Mesenteric fat pad (tissue), 1 donor: ENCODE measurements around the gene MR1. TPM values are rescaled to one million over a fixed set of nuclear protein-coding genes. Genes with fewer than 3 reads are reported as not detected.
"Not testable (repeated sequence)": the region's sequence is repeated elsewhere in the genome, so short reads cannot be mapped to it uniquely, and the experiment has no call there.

Experiments
- DNase-seq: peaks from one replicate; pipeline ENCODE4 v3.0.0-alpha.2; 2020; ENCODE audit warnings: low spot score
- total RNA-seq: library from RNA; stranded (reverse); fragmentation: NEBNext Ultra II Directional; extraction: Animal tissue kit (Norgen Biotek cat#: 25700); gene quantifications from one replicate; pipeline ENCODE4 v1.2.1, GENCODE V29; 2021
- donor health status: DM: yes; HTN: yes; CAD: no.

MR1 gene
- total RNA-seq, 1 donor from 2014 or later, result 14.2 TPM

DNA sequence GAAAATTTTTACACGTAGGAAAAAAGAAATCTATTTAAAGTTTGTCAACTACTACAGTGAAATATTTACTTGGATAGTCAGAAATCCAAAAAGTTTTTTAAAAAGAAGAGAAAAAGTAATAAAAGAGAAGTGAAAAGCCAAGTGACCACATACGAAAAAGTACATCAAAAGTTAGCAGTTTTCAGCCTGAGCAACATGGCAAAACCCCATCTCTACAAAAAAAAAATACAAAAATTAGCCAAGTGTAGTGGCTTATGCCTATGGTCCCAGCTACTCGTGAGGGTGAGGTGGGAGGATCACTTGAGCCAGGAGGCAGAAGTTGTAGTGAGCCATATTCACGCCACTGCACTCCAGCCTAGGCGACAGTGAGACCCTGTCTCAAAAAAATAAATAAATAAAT is 5.2 kb upstream of the MR1 start:
- DNase-seq, result no peak

DNA sequence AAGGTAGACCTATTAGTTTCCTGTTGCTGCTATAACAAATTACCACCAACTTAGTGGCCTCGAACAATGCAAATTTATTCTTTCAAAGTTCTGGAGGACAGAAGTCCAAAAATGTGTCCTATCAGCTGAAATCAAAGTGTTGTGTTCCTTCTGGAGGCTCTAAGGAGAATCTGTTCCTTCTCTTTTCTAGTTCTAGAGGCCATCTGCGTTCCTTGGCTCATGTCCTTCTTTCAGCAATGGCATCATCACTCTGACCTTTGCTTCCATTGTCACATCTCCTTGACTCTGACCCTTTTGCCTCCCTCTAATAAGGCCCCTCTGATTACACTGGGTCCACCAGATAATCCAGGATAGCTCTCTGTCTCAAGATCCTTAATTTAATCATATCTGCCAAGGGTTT is 1.2 kb upstream of the MR1 start:
- no peak for DNase-seq

DNA sequence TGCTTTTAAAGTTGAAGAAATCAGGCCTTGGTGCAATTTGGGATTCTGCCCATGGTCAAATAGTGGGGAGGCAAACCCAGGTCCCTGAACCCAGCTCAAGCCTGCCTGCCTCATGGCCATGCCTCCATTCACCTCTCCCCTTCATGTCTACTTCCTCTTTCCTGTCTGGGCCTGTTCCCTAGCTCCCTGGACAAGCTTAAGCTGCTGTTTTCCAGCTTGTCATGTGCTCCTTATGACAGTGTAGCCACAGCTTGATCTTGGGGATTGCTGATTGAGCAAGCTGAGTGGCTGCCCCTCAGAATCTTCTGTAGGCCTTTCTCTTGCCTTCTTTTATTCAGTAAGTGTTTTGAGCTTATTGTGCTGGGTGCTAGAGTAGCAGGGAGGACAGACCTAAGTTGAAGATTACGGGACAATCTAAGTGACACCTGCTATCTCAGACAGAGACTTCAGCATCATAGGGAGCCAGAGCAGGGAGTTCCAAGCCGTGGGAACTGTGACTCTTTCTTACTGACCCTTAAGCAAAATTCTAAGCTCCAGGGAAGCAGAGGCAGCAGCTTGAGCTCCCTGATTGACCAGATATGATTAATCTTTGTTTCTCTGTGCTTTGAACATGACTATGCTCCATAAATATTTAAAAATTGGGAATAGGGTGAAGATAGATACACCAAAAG is 520 bp upstream of the MR1 start:
- DNase-seq, result no peak

DNA sequence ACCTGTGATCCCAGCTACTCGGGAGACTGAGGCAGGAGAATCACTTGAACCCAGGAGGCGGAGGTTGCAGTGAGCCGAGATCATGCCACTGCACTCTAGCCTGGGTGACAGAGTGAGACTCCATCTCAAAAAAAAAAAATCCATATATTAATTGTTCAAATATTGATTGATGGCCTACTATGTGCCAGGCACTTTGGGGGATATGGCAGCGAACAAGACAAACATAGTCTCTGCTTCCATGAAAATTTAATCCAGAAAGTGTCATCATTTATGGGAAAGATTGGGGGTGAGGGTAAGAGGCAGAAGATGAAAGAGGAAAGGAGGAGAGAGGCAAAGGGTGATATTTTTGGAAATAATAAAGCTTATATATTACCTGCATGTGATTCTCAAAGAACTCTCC is 1.4 kb downstream of the MR1 start:
- DNase-seq, result not testable (repeated sequence)

DNA sequence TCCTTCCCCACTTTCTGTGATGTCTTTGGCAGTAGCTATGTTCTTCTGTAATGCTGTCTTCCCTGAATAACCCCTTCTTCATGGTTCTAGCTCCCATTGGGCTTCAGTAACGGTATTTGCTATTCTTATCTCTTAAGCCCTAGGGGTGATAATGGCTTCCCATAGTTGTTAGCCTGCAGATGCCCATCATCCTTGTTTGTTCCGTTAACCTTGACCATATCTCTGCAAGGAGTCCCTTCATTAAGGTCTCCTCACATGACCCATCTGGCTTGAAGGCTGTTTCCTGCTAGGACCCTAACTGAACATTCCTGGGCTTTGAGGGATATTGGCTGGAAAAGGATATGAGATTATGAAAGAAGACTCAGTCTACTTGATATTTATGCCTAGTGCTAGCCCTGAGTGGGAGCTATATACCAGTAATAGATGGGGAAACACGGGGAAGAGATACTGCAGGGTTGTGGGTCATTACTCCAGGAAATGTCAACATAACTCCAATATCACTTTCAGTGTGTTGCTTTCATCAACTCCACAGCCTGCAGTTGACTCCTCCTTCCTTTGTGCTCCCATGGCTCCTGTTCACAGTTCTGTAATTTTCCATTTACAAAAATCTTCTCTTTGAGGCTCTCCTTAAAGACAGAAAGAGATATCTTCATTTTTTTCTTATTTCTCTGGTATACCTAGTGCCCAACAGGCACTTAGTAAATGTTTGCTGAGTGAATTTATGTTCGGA is 2.5 kb downstream of the MR1 start:
- DNase-seq, result no peak

DNA sequence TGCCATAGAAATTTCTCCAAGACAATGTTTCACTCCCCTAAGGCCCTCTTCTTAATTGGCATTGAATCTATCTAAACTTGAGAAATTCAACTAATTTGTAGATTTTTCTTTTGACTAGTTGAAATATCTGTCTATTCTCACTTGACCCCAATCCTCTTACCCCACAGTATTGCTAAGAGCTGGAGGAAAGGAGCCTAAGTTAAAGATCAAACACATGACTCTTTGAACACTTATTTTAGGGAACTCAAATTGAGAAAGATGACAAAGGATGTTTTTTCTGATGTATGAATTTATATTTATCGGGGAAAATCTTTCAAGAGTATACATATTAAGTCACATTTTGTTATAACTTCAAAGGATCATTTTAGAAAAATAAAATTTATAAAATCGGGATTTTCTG is 3.6 kb downstream of the MR1 start:
- no peak for DNase-seq

DNA sequence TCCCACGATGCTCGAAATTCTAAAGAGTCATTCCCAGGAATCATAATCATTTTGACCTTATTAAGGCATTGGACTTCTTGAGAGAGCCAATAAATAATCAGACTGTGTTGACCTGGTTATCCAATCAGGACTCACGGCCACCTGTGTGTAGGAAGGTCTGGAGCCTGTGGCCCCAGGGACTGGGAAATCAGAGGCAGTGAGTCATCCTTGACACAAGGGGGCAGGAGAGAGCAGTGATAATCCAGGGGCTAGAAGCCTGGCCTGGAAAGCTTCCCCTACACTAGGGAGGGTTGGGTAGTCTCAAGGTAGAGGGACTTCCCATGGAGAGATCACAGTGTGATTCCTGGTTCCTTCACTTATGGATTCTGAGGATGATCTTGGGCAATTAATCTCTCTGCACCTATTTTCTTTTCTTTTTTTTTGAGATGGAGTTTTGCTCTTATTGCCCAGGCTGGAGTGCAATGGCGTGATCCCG is 4.7 kb downstream of the MR1 start:
- no peak for DNase-seq

DNA sequence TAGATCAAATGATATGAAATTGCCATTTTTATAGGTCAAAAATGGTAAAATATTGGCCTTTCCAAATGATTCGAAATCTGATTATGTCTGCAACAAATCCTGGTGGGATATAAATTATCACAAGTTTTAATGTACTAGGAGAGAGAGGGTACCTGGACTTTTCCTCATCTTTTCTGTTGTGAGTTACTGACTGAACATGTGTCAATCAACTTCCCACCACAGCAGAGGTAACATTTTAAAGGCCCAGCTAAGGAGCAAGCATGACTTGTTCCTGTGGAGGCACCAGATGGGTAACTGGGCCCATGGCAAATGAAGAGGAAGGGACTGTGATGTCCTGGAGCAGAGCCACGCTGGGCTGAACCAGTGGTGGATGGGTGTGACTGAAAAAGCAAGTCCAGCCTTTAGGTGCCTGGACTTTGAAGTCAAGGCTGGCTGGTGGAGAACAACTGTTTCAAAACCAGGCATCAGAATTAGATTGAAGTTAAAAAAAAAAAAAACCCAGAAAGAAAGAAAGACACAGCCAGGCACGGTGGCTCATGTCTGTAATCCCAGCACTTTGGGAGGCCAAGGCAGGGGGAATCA is 6.6 kb downstream of the MR1 start:
- DNase-seq, result no peak

DNA sequence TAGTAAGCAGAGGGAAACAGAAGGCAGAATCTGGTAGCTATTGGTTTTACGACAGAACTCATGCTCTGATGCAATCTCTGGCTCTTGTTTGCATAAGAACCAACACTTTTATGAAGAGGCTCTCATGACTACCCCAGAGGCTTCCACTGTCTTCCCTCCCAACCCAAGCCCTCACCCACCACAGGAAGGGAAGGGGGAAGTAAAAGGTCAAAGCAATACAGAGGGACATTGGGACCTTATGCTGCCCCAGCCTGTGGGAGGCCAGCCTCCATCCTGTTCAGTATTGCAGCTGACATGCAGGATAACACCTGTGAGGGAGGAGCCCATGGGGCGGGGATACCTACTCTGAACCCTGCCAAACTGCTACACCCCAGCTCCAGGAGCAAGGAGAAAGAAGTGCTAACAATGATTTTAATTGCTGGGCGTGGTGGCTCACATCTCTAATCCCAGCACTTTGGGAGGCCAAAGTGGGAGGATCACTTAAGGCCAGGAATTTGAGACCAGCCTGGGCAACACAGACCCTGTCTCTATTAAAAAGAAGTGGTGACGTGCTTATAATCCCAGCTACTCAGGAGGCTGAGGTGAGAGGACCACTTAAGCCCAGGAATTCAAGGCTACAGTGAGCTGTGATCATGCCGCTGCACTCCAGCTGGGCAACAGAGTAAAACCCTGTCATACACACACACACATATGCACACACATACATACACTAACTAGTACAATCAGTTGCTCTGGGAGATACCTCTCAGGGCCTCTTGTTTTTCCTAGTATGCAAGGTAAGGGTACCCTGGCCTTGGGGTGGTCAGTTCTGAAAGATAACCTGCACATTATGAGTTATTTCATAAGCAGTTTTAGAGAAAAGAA is 9.5 kb downstream of the MR1 start:
- DNase-seq, result no peak

DNA sequence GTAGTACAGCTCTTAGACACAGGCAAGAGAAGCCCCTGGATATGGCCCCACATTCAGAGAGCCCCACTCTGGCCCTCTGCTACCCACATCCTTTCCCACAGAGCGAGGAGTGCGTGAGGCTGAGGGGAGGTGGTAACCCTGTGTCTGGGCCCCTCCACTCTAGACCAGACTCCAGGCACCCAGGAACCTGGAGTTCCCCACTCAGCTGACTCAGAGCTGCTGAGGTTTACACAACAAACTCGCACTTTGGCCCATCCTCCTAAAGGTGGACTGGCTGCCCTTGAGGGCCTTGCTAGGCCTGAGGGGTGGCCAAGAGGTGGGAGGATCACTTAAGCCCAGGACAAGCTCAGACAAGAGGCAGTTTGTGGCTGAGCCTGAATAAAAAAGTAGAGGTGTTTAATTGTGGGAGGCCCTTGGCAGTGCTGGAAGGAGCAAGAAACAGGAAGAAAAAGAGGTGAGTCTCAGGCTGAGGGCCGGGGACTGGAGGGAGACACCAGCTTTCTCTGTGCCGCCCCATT is 10.7 kb downstream of the MR1 start:
- DNase-seq, result no peak

DNA sequence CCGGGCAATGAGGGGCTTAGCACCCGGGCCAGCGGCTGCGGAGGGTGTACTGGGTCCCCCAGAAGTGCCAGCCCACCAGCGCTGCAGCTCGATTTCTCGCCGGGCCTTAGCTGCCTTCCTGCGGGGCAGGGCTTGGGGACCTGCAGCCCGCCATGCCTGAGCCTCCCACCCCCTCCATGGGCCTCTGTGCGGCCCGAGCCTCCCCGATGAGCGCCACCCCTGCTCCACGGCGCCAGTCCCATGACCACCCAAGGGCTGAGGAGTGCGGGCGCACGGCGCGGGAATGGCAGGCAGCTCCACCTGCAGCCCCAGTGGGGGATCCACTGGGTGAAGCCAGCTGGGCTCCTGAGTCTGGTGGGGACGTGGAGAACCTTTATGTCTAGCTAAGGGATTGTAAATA is 12.2 kb downstream of the MR1 start:
- not testable (repeated sequence) for DNase-seq

DNA sequence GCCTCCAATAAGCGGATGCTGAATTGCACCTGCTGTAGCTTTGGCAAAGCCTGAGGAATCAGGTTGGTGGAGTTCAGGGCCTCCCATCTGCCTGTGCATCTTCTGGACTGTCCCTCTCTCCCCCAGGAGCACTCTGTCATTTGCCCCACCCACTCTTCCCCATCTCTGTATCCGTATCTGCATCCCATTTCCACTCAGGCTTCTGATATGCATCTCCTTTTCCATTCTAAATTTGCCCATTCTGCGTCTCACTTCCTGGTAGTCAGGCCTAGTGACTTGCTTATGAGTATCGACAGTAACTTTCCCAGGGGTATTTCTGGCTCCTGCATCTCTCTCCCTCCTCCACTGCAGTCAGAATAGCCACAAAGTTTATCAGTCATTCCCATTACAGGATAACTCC is 15.6 kb downstream of the MR1 start:
- DNase-seq, result no peak

DNA sequence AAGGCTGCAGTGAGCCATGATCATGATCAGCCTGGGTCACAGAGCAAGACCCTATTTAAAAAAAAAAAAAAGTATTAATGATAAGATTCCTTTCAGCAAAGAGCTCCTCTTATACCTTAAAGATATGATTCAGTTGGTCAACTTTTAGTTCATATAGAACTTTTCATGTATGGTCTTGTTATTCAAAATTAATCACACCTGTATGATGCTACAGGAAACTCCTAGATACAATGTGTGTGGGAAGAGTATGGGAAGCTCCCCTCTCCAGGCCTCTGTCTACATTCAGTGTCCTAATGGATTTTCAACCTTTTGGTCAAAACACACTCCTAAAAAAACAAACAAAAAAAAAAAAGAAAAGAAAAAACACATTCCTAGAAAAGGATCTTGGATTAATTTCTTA is 17.1 kb downstream of the MR1 start:
- DNase-seq, result no peak

DNA sequence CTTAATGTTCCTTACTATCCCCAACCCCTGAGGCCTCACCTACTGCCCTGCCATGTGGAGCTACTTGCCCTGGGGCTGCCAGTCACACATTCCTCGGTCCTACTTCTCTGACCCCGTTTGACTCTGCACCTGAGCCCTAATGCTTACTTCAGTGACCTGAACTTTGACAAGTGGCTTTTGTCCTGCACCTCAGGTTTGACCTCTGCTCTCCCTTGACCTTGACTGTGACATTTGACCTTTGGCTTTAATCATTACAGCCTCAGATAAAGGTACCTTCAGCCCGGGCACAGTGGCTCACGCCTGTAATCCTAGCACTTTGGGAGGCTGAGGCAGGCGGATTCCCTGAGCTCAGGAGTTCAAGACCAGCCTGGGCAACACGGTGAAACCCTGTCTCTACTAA is 22.8 kb downstream of the MR1 start:
- DNase-seq, result no peak

DNA sequence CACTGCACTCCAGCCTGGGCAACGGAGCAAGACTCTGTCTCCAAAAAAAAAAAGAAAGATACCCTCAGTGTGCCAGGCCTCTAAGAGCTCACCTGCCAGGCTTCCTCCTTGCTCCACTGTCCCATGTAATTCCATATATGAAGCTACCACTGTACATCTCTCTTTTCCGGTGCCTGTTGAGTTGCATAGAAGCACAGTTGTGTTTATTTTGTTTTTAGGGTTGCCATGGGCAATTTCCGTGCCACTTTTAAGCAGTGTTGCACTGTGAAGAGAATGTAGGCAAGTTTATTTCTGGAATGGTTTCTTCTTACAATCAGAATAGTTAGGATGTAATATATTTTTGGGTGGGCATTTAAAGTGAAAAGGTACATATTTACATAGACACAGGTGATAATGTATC is 23.3 kb downstream of the MR1 start:
- DNase-seq, result no peak

DNA sequence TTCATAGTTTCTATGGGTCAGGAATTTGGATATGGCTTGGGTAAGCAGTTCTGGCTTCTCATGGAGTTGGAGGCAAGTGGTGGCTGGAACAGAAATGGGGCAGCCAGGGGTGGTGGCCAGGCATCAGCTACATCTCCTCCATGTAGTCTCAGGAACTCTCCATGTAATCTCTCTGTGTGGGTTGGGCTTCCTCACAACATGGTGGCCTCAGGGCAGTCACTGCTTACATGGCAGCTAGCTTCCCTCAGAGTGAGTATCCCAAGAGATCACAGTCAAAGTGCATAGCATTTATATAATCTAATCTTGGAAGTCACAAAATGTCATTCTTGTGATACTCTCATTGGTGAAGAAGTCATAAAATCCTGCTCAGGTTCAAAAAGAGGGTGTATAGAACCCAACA is 25.7 kb downstream of the MR1 start:
- no peak for DNase-seq

DNA sequence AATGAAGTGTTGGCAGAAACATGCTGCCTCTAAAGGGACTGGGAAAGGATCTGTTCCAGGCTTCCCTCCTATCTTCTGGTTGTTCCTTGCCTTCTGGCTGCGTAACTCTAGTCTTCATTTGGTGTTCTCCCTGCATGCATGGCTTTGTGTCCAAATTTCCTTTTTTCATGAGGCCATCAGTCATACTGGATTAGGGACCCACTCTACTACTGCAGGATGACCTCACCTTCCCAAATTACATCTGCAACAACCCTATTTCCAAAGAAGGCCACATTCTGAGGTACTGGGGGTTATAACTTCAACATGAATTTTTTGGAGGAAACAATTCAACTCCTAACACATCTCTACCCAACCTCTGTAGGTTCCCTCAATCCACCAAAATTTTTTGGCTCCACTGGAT is 26.3 kb downstream of the MR1 start:
- DNase-seq, result no peak

DNA sequence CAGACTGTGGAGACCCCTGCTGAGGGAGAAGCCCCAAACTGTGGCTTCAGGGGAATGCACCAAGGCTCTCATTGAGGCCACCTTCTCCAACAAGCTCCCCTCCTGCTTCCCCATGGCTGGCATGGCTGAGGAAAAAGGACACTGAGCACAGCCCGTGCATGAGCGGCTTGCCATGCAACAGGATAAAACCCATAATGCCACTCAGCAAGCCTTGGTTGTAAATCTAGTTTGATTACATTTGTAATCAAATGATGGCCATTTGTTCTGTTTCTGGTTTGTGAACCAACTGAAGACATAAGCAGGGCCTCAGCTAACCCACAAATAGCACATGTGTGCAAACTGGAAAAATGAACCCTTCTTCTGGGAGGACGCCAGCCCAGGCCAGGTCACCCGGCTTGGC is 27.2 kb downstream of the MR1 start:
- not testable (repeated sequence) for DNase-seq

DNA sequence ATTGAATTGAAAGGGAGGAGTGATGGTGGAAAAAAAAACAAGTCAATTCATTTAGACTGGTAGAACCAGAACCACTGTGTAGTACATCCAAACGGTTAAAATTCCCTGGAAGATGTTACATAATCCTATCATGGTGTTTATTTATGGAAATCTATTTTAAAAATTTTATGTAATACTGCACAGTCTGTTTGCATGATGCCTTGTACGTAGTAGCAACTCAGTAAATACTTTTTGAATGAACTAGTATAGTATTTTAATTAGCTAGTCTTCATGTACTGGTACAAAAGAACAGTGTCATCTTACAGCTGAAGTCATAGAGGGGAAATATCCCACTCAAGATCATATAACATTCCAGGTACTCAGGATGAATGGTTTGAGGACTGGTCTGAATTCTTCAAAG is 27.7 kb downstream of the MR1 start:
- DNase-seq, result no peak

DNA sequence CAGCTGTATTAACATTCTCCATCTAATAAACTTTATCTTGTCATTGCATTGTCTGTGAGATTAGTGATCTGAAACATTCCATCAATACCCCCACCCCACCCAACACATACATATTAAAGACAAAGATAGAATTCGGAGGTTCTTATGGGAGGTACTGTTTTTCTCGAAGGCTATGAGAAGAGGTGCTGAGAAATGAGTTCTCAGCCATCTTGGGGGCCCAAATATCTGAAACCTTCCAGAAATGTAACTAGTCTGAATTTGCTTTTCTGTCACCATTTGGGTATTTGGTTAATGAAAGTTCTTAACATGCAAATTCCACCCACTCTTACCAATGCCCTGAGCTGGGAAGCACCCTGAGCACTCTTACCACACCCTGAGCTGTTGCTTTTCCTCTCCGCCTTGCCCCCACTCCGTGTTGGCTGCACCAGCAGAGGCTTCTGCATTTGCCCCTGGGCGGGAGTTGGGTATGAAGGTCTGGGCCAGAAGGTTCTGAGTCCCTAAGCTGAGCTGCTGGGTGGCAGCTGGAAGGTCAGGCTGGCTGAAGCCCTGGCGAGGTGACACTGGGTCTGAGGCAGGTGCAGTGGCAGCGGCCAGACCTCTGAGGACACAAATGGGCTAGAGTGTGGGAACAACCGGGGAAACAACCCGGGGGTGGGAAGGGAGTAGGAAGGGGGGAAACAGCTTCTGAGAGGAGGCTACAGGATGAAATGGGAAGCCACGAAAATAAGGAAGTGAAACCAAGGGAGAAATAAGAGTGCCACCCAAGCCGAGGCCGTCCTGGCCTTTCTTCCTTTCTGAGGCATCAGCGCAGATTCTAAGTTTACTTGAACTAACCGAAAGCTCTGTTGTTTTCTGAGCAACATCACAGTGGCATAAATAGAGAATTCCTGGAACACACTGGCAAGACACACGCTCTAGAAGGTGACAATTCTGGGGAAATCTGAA is 28.4 kb downstream of the MR1 start:
- DNase-seq, result no peak
